ENCODE measurements around the gene STUB1.

The STUB1 gene

DNA sequence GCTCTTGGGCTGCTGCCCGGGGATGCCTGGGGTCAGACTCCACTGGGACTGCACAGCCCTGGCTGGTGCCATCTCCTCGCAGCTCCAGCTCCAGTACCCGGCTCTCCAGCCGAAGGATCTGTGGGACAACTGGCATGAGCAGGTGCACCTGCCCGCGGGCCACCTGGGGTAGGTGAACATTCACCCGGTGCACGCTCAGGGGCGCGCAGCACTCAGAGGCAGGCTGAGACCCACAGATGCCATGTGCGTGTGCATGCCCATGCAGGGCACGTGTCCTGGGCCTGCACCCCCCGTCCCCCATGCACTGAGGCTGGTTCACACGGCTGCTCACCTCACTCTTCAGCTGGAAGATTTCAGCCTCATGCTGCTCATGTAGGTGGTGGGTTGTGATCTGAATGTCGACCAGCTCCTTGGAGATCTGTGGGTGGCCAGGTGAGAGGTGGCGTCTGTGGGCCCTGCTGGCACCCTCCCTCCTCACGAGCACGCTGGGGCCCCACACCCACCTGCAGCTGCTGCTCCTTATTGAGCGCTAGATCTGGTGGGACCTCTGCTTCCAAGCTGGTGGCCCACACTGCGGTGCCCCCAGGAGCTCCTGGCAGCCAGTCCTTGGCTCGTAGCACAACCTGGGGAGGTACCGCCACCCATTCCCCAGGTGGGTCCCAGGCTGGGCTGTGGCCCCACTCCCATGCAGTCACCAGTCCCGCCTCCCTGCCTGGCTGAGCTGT is 45.4 kb downstream of the STUB1 start:
- DNase-seq (ENCODE audit: low read depth), result no peak

DNA sequence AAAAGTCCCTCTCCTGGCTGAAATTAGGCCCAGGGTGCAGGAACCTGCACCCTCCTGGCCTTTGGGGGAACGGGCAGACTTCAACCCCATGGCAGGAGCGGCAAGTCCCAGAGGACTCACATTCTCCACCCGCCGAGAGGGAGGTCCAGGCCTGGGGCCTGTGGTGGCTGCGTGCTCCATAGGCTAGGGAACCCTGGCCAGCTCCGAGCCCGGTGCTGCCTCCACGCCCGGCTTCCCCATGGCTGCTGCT is 45.9 kb downstream of the STUB1 start:
- DNase-seq (ENCODE audit: low read depth), result no peak

DNA sequence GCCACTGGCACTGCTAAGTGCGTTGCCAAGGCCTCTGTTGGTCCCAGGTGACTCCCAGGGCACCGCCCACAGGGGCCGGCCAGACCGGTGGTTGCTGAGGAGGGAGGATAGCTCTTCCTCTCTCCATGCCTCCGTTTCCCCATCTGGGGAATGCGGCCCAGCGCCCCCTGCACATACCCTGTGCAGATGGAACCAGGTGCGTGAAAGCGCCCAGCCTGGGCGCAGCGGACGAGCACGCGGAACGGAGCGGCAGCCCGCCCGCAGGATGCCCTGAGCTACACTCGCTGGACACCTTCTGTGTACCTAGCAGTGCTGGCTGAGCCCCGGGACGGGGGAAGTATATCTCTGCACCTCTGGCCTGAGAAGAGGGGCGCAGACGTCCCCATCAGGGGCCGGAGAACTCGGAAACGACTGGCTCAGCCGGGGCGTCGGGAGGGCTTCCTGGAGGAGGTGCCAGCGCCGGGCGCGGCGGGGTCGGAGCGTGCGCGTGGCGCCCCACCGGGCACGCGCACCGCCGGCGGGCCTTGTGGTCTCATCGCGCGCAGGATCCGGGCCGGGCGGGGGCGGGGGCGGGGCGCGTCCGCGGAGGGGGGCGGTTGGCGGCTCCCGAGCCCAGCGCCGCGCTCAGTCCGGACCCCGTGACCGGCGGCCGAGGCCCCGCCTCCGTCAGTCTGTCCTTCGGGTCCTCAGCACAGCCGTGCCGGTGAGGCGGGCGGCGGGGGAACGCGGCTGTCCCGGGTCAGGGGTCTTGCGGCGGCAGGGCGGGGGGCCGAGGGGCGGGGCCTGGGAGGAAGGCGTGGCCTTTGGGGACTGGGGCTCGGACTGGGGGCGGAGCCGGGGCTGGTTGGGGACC is 46.5 kb downstream of the STUB1 start, which contains the start of the genes CCDC78 and HAGHL:
Gene CCDC78 (minus strand): TSS at position 6 of the 853 bp plus-strand sequence. CDS start 76 bp downstream, outside the sequence.
Gene HAGHL (plus strand): TSS at position 669 of the 853 bp plus-strand sequence. CDS start 404 bp downstream, outside the sequence.
- no peak for DNase-seq (ENCODE audit: low read depth)

DNA sequence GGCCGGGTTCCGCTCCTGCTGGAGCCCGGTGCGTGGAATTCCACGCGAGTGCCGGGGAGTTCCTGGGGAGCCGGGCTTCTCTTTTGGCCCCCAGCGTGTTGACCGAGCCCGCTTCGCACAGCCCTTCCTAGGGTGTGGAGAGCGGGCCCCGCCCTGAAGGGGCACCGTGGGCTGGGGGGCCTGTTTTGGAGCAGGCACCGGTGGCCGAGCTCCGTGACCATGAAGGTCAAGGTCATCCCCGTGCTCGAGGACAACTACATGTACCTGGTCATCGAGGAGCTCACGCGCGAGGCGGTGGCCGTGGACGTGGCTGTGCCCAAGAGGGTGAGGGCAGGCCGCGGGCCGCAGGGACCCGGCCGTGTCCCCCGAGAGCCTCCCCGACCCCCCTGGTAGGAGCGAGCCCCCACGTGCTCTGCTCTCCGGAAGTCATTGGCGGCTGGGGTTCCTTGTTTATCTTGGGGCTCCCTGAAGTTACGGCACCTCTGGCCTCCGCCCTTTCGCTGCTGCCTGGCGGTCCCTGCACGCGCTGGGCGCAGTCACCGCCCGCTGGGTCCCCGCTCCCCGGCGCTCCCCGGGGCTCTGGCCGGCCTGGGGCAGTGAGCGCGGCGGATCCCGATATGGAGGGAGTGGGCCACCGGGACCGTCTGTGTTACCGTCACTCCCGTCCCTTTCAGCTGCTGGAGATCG is 47.2 kb downstream of the STUB1 start:
- DNase-seq (ENCODE audit: low read depth), result no peak

DNA sequence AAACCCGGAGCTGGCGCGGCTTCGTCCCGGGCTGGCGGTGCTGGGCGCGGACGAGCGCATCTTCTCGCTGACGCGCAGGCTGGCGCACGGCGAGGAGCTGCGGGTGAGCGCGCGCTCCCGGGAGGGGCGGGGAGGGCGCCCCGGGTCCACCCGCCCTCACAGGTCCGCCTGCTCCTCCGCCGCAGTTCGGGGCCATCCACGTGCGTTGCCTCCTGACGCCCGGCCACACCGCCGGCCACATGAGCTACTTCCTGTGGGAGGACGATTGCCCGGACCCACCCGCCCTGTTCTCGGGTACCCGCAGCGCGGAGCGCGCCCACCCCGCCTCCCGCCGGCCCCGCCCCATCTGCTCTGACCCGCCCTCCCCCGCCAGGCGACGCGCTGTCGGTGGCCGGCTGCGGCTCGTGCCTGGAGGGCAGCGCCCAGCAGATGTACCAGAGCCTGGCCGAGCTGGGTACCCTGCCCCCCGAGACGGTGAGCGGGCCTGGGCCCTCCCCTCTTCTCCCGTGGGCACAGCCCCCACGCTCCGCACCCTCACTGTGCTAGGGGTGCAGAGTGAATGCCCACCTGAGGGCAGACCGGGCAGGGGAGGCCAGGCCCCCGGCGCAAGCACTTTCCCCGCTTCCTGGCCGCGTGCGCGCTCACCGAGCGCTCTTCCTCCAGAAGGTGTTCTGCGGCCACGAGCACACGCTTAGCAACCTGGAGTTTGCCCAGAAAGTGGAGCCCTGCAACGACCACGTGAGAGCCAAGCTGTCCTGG is 48.1 kb downstream of the STUB1 start:
- DNase-seq (ENCODE audit: low read depth), result no peak

DNA sequence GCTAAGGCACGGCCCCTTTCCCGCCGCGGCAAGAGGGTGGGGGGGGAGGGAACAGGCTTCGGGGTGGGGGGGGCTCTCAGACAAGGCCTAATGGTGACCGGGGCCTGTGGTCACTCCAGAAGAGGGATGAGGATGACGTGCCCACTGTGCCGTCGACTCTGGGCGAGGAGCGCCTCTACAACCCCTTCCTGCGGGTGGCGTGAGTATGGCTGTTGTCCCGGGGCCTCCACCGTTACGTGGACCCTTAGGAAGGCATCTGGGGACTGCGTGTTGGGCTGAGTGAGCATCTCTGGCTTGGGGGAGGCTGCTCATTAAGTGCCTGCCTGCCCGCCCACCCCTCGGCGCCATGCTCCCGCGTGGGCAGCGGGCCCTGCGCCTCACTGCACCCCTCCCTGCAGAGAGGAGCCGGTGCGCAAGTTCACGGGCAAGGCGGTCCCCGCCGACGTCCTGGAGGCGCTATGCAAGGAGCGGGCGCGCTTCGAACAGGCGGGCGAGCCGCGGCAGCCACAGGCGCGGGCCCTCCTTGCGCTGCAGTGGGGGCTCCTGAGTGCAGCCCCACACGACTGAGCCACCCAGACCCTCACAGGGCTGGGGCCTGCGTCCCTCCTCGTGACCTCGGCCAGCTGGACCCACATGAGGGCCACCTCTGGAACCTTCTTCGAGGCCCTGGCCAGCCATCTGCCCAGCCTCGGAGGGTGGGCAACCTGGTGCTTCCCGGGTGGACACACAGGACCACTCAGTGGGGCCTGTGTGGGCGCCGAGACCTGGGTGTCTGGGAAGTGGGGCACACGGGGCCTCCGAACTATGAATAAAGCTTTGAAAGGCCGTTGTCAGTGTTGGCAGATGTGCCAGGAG is 48.9 kb downstream of the STUB1 start:
- DNase-seq (ENCODE audit: low read depth), result no peak

DNA sequence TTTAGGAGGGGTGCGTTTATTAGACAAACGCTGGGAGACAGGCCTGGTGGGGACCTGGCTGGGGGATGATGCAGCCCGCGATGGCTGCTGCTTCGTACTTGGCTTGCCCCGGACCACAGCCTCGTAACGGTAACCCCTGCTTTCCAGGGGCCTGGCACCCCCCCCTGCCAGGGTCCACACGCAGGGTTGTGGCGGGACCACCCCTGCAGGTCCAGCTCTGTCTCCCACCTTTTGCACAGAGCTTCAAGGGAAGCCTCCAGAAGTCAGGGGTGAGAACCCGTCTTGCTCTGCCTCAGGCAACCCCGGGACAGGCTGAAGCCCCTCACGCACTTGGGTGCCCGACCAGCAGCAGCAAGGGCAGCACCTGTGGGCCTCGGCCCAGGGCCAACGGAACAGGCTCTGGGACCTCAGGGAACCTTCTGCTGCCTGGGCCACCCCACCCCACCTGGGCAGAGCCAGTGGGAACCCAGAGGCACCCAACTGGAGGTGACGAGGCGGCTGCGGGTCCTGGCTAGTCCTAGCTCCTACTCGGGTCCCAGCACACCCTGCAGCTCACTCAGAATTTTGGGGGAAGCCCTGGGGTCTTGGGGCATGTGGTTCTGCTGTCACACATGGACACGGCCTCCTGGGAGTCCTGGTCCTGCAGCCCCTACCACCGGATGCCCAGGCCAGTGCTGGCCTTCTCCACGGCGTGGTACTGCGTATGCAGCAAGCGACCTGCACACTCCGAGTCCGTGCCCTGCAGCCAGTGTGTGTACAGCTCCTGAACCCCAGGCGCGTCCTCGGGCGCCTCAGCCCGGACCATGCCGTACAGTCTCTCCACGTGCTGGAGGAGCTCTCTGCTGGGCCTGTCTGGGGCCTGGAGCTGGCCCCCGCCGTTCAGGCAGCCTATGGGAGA is 49.8 kb downstream of the STUB1 start:
- DNase-seq (ENCODE audit: low read depth), result no peak

DNA sequence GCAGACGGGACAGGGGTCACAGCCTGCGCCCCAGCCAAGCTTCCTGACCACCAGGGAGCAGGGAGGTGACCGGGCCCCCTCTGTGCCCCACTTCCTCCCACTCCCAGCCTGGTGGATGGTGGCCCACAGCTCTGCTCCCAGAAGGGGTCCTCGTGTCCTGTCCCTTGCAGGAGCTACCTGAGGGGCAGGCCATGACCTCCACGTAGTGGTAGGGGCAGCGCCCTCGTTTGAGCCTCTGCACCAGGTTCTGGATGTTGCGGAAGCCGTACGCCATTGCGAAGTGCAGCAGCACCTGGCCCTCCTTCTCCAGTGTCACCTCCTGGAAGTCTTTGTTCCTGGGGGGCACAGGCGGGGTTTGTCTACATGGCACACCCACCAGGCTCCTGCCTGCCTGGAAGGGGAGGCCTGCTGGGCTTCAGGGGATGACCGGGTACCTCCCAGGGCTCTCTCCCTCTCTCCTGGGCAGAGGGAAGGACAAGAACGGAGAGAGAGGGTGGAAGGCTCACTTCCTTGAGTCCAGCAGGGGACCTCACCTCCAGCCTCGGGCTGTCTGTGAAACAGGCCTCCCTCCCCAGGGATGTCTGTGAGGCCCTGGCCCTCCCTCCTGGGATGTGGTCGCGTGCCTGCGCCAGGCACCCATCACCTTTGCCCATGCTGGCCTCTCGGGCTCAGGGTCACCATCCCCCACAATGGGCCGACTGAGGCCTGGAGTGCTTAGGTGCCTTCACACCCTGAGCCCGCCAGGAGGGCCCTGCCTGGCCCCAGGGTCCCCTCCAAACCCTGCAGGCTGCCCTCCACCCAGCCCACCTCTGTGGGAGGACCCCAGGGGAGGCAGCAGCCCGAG is 50.7 kb downstream of the STUB1 start:
- no peak for DNase-seq (ENCODE audit: low read depth)

DNA sequence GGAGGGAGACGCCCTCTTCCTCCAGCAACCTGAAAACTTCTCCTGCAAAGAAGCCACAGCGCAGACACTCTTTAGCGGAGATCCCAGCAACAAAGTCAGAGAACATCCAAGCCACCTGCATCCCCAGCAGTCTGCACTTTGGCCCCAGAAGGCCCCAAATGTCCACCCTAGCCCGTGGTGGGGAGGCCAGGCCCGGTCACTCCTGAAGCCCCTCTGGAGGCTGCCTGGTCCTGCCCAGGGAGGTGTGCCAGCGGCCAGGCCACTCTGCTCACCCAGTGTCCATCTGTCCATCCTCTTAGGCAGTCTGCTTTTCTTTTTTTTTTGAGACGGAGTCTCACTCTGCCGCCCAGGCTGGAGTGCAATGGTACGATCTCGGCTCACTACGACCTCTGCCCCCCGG is 52.1 kb downstream of the STUB1 start:
- no peak for DNase-seq (ENCODE audit: low read depth)

Data from fibroblast of the conjunctiva (primary cell).